WTC11 (cell line): ENCODE results near the gene MYO5B. TPM values are rescaled to one million over a fixed set of nuclear protein-coding genes. Genes with fewer than 3 reads are reported as not detected.

Experiments
- ATAC-seq: fragments of 200-7000 bp; cut with Tn5 transposase; 2 replicates; pipeline ENCODE4 v1.10.0; 2021; ENCODE audit warnings: mild to moderate bottlenecking, moderate library complexity
- CTCF ChIA-PET: fragments of 300-600 bp; sonication (Branson Sonifier 250); formaldehyde crosslinking; loops from one replicate; lab custom pipeline; 2021; ENCODE audit warnings: antibody characterized with exemption; lab: Charles Lee
- POLR2A ChIA-PET: fragments of 350-600 bp; sonication (Branson Sonifier 250); formaldehyde crosslinking; loops from one replicate; lab custom pipeline; 2021; ENCODE audit warnings: antibody characterized with exemption; lab: Charles Lee
- DNase-seq: peaks from one replicate; pipeline ENCODE4 v3.0.0; 2021; ENCODE audit warnings: low spot score
- H3K27ac Mint-ChIP-seq: 2 replicates; pipeline ENCODE4 v1.8.0; 2021; ENCODE audit warnings: mixed read lengths
- H3K27me3 Mint-ChIP-seq: 2 replicates; pipeline ENCODE4 v1.8.0; 2021; ENCODE audit warnings: low read depth, mild to moderate bottlenecking, moderate library complexity, mixed read lengths
- H3K36me3 Mint-ChIP-seq: 2 replicates; pipeline ENCODE4 v1.8.0; 2021; ENCODE audit warnings: mixed read lengths
- H3K4me1 Mint-ChIP-seq: 2 replicates; pipeline ENCODE4 v1.8.0; 2022; ENCODE audit warnings: mixed read lengths
- H3K4me3 Mint-ChIP-seq: 2 replicates; pipeline ENCODE4 v1.8.0; 2021; ENCODE audit warnings: mild to moderate bottlenecking, moderate library complexity, mixed read lengths
- H3K9me3 Mint-ChIP-seq: 2 replicates; pipeline ENCODE4 v1.8.0; 2021; ENCODE audit warnings: mixed read lengths
- ATF1 ChIP-seq: sonication (generic); formaldehyde crosslinking; IDR thresholded peaks from 2 replicates; pipeline ENCODE4 v1.8.1; 2023; ENCODE audit warnings: mild to moderate bottlenecking, moderate library complexity, missing genetic modification reagents
- CBFB ChIP-seq: sonication (generic); formaldehyde crosslinking; IDR thresholded peaks from 2 replicates; pipeline ENCODE4 v1.8.1; 2022; ENCODE audit warnings: mild to moderate bottlenecking, low read depth, missing genetic modification reagents
- CREB1 ChIP-seq: sonication (generic); formaldehyde crosslinking; IDR thresholded peaks from 2 replicates; pipeline ENCODE4 v1.8.0; 2023; ENCODE audit warnings: mild to moderate bottlenecking, missing genetic modification reagents
- CREM ChIP-seq: sonication (generic); formaldehyde crosslinking; IDR thresholded peaks from 2 replicates; pipeline ENCODE4 v1.8.1; 2022; ENCODE audit warnings: mild to moderate bottlenecking, missing genetic modification reagents, moderate library complexity
- ELF4 ChIP-seq: sonication (generic); formaldehyde crosslinking; IDR thresholded peaks from 2 replicates; pipeline ENCODE4 v1.8.1; 2022; ENCODE audit warnings: low read depth, mild to moderate bottlenecking, moderate library complexity, missing genetic modification reagents
- FOXJ3 ChIP-seq: sonication (generic); formaldehyde crosslinking; IDR thresholded peaks from 2 replicates; pipeline ENCODE4 v1.9.0; 2021; ENCODE audit warnings: missing genetic modification reagents, mild to moderate bottlenecking, borderline replicate concordance
- GABPB1 ChIP-seq: sonication (generic); formaldehyde crosslinking; IDR thresholded peaks from 2 replicates; pipeline ENCODE4 v1.8.1; 2023; ENCODE audit warnings: mild to moderate bottlenecking, missing genetic modification reagents
- JUN ChIP-seq: sonication (generic); formaldehyde crosslinking; IDR thresholded peaks from 2 replicates; pipeline ENCODE4 v1.8.0; 2023; ENCODE audit warnings: mild to moderate bottlenecking, missing genetic modification reagents
- NFYB ChIP-seq: sonication (generic); formaldehyde crosslinking; conservative IDR thresholded peaks from 2 replicates; pipeline ENCODE4 v1.8.0; 2022; ENCODE audit warnings: low read depth, missing genetic modification reagents
- NR2C2 ChIP-seq: sonication (generic); formaldehyde crosslinking; IDR thresholded peaks from 2 replicates; pipeline ENCODE4 v1.8.0; 2022; ENCODE audit warnings: mild to moderate bottlenecking, missing genetic modification reagents
- SMAD4 ChIP-seq: sonication (generic); formaldehyde crosslinking; IDR thresholded peaks from 2 replicates; pipeline ENCODE4 v1.8.0; 2022; ENCODE audit warnings: mild to moderate bottlenecking, missing genetic modification reagents
- TEAD1 ChIP-seq: sonication (generic); formaldehyde crosslinking; IDR thresholded peaks from 2 replicates; pipeline ENCODE4 v1.8.0; 2022; ENCODE audit warnings: mild to moderate bottlenecking, missing genetic modification reagents
- TP53 ChIP-seq: sonication (generic); formaldehyde crosslinking; IDR thresholded peaks from 2 replicates; pipeline ENCODE4 v1.8.1; 2023; ENCODE audit warnings: mild to moderate bottlenecking, missing genetic modification reagents
- ZNF263 ChIP-seq: sonication (generic); formaldehyde crosslinking; IDR thresholded peaks from 2 replicates; pipeline ENCODE4 v1.8.1; 2022; ENCODE audit warnings: low read depth, mild to moderate bottlenecking, moderate library complexity, missing genetic modification reagents
- ZNF317 ChIP-seq: sonication (generic); formaldehyde crosslinking; IDR thresholded peaks from 2 replicates; pipeline ENCODE4 v1.8.1; 2023; ENCODE audit warnings: low read depth, mild to moderate bottlenecking, moderate library complexity, missing genetic modification reagents, borderline replicate concordance
- total RNA-seq: library from RNA; stranded (reverse); gene quantifications from 3 replicates; pipeline ENCODE4 v1.2.3, GENCODE V29; 2021
- TF ChIP-seq, protein P1 (sequence below): sonication (generic); formaldehyde crosslinking; IDR thresholded peaks from 2 replicates; pipeline ENCODE4 v1.8.0; 2022; ENCODE audit warnings: mild to moderate bottlenecking, missing genetic modification reagents
- TF ChIP-seq, protein P2 (sequence below): sonication (generic); formaldehyde crosslinking; IDR thresholded peaks from 2 replicates; pipeline ENCODE4 v1.8.0; 2022; ENCODE audit warnings: mild to moderate bottlenecking, missing genetic modification reagents
- TF ChIP-seq, protein P3 (sequence below): fragments of 250-450 bp; sonication (Bioruptor Pico); IDR thresholded peaks from 2 replicates; pipeline ENCODE4 v1.8.0; 2021; ENCODE audit warnings: mild to moderate bottlenecking
- TF ChIP-seq, protein P4 (sequence below): sonication (generic); formaldehyde crosslinking; IDR thresholded peaks from 2 replicates; pipeline ENCODE4 v1.8.1; 2023; ENCODE audit warnings: mild to moderate bottlenecking, missing genetic modification reagents
- TF ChIP-seq, protein P5 (sequence below): sonication (generic); formaldehyde crosslinking; IDR thresholded peaks from 2 replicates; pipeline ENCODE4 v1.8.0; 2022; ENCODE audit warnings: mild to moderate bottlenecking, missing genetic modification reagents
- TF ChIP-seq, protein P6 (sequence below): sonication (generic); formaldehyde crosslinking; IDR thresholded peaks from 2 replicates; pipeline ENCODE4 v1.8.1; 2023; ENCODE audit warnings: mild to moderate bottlenecking, missing genetic modification reagents

The MYO5B gene
- total RNA-seq, 1 experiment from 2014 or later: 8.7 TPM

DNA sequence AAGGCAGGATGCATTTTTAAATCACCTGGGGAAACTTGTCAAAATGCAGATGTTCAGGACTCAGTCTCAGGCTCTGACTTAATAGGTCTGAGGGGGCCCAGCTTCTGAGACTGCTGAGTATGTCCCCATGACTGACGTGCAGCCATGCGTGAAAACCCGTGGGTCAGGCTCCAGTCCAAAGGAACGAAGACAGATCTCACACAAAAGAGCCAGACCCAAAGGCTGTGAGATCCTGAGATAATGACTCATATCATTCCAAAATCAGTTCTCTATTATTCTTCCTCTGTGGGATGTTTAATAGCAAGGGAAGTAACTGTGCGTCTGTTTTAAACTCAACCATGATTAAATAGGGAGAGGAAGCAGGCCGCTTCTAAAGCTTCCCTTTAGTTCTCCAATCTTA lies 274.2 kb downstream of the MYO5B start:
- H3K4me3 Mint-ChIP-seq: no peak overlapping the region
- peaks cover 10% of the 10 kb centered on the region for H3K36me3 Mint-ChIP-seq
- no peak for ATAC-seq
- POLR2A ChIA-PET: interaction anchor here (0.7 kb wide), 1 partner anchor 36 kb away, joined by 3 read pairs; no protein-coding TSS in a partner anchor
- no peak for DNase-seq
- H3K9me3 Mint-ChIP-seq: peaks cover 25% of the 10 kb centered on the region
- TF ChIP-seq ELF4 (CRISPR knock-in tag) (no peak), CBFB (no peak), NFYB (CRISPR knock-in tag) (no peak), TP53 (CRISPR knock-in tag) (no peak)
- H3K4me1 Mint-ChIP-seq: peaks cover 10% of the 10 kb centered on the region; the same call in 1 of the 2 replicates
- no peaks in the 10 kb centered on the region; the same call in none of the 2 replicates for H3K27me3 Mint-ChIP-seq
- CTCF ChIA-PET: no interaction called here
- no peak overlapping the region for H3K27ac Mint-ChIP-seq

DNA sequence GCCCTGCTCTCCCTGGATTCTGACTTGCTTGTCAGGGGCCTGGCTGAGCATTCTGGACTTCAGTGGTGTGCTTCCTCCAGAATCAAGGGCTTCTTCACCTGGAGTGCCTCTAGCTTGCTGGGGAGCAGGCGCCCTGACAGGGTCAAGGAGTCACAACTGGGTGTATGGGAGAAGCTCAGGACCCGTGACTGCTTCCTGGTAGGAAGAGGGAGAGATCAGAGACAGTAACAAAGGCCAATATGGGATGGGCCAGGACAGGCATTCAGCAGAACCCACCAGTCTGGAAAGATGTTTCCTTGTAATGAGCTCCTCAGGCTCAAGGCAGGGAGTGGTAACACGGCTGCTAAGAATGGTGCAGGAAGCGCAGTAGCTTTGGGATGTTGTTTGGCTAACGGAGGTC lies 277.2 kb downstream of the MYO5B start:
- no peak overlapping the region for H3K4me3 Mint-ChIP-seq
- peaks cover 21% of the 10 kb centered on the region for H3K27me3 Mint-ChIP-seq
- ChIA-PET POLR2A (no interaction called here), CTCF (no interaction called here)
- TF ChIP-seq CREM (no peak), ATF1 (no peak), FOXJ3 (no peak), ZNF317 (no peak), CREB1 (CRISPR knock-in tag) (no peak), SMAD4 (CRISPR knock-in tag) (no peak), GABPB1 (CRISPR knock-in tag) (no peak), TEAD1 (CRISPR knock-in tag) (no peak), NR2C2 (CRISPR knock-in tag) (no peak), ZNF263 (CRISPR knock-in tag) (no peak), JUN (no peak)
- TF ChIP-seq, protein P1, sequence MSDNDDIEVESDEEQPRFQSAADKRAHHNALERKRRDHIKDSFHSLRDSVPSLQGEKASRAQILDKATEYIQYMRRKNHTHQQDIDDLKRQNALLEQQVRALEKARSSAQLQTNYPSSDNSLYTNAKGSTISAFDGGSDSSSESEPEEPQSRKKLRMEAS (CRISPR knock-in tag): no peak
- TF ChIP-seq, protein P2, sequence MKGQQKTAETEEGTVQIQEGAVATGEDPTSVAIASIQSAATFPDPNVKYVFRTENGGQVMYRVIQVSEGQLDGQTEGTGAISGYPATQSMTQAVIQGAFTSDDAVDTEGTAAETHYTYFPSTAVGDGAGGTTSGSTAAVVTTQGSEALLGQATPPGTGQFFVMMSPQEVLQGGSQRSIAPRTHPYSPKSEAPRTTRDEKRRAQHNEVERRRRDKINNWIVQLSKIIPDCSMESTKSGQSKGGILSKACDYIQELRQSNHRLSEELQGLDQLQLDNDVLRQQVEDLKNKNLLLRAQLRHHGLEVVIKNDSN (CRISPR knock-in tag): no peak
- TF ChIP-seq, protein P3, sequence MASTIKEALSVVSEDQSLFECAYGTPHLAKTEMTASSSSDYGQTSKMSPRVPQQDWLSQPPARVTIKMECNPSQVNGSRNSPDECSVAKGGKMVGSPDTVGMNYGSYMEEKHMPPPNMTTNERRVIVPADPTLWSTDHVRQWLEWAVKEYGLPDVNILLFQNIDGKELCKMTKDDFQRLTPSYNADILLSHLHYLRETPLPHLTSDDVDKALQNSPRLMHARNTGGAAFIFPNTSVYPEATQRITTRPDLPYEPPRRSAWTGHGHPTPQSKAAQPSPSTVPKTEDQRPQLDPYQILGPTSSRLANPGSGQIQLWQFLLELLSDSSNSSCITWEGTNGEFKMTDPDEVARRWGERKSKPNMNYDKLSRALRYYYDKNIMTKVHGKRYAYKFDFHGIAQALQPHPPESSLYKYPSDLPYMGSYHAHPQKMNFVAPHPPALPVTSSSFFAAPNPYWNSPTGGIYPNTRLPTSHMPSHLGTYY (CRISPR knock-in tag): no peak
- TF ChIP-seq, protein P4, sequence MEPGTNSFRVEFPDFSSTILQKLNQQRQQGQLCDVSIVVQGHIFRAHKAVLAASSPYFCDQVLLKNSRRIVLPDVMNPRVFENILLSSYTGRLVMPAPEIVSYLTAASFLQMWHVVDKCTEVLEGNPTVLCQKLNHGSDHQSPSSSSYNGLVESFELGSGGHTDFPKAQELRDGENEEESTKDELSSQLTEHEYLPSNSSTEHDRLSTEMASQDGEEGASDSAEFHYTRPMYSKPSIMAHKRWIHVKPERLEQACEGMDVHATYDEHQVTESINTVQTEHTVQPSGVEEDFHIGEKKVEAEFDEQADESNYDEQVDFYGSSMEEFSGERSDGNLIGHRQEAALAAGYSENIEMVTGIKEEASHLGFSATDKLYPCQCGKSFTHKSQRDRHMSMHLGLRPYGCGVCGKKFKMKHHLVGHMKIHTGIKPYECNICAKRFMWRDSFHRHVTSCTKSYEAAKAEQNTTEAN (CRISPR knock-in tag): no peak
- TF ChIP-seq, protein P5, sequence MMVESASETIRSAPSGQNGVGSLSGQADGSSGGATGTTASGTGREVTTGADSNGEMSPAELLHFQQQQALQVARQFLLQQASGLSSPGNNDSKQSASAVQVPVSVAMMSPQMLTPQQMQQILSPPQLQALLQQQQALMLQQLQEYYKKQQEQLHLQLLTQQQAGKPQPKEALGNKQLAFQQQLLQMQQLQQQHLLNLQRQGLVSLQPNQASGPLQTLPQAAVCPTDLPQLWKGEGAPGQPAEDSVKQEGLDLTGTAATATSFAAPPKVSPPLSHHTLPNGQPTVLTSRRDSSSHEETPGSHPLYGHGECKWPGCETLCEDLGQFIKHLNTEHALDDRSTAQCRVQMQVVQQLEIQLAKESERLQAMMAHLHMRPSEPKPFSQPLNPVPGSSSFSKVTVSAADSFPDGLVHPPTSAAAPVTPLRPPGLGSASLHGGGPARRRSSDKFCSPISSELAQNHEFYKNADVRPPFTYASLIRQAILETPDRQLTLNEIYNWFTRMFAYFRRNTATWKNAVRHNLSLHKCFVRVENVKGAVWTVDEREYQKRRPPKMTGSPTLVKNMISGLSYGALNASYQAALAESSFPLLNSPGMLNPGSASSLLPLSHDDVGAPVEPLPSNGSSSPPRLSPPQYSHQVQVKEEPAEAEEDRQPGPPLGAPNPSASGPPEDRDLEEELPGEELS (CRISPR knock-in tag): no peak
- TF ChIP-seq, protein P6, sequence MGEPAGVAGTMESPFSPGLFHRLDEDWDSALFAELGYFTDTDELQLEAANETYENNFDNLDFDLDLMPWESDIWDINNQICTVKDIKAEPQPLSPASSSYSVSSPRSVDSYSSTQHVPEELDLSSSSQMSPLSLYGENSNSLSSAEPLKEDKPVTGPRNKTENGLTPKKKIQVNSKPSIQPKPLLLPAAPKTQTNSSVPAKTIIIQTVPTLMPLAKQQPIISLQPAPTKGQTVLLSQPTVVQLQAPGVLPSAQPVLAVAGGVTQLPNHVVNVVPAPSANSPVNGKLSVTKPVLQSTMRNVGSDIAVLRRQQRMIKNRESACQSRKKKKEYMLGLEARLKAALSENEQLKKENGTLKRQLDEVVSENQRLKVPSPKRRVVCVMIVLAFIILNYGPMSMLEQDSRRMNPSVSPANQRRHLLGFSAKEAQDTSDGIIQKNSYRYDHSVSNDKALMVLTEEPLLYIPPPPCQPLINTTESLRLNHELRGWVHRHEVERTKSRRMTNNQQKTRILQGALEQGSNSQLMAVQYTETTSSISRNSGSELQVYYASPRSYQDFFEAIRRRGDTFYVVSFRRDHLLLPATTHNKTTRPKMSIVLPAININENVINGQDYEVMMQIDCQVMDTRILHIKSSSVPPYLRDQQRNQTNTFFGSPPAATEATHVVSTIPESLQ (CRISPR knock-in tag): no peak
- peaks cover 18% of the 10 kb centered on the region for H3K4me1 Mint-ChIP-seq
- H3K36me3 Mint-ChIP-seq: peaks cover 9% of the 10 kb centered on the region
- H3K27ac Mint-ChIP-seq: no peak overlapping the region
- no peak for ATAC-seq
- no peak for DNase-seq
- peaks cover 12% of the 10 kb centered on the region for H3K9me3 Mint-ChIP-seq
